ENCODE results near the gene SRPK3. TPM values are rescaled to one million over a fixed set of nuclear protein-coding genes. Genes with fewer than 3 reads are reported as not detected.

Gene SRPK3
- total RNA-seq, 1 experiment from 2014 or later, result not detected

- Histone ChIP-seq H3K27me3 (ENCODE audit: control insufficient read depth, insufficient read depth, low read length) (no peaks in the 10 kb centered on the region), H3K36me3 (replicated peaks; ENCODE audit: control insufficient read depth, insufficient read depth, low read length) (no peaks in the 10 kb centered on the region), H3K4me3 (ENCODE audit: insufficient read depth, low read depth, low read length) (no peak overlapping the region)
- DNase-seq, result peak; percentile 60
Observed at GRCh38 chrX:153772316-153773217, 8.3 kb upstream of the SRPK3 start.

GRCh38 chrX:153773218-153773611 is 7.6 kb upstream of the SRPK3 start:
- peak; percentile 61 for DNase-seq

GRCh38 chrX:153773741-153774575 is 6.9 kb upstream of the SRPK3 start:
- Histone ChIP-seq H3K36me3 (replicated peaks; ENCODE audit: control insufficient read depth, insufficient read depth, low read length) (no peaks in the 10 kb centered on the region), H3K4me3 (ENCODE audit: insufficient read depth, low read depth, low read length) (no peak overlapping the region), H3K27me3 (ENCODE audit: control insufficient read depth, insufficient read depth, low read length) (no peaks in the 10 kb centered on the region)
- DNase-seq, result peak; percentile 64

More at GRCh38 chrX:153773218-153773611, 7.6 kb upstream of the SRPK3 start:
- no peaks in the 10 kb centered on the region for H3K27me3 ChIP-seq (ENCODE audit: control insufficient read depth, insufficient read depth, low read length)
- no peaks in the 10 kb centered on the region for H3K36me3 ChIP-seq (replicated peaks; ENCODE audit: control insufficient read depth, insufficient read depth, low read length)
- no peak overlapping the region for H3K4me3 ChIP-seq (ENCODE audit: insufficient read depth, low read depth, low read length)

- DNase-seq, result peak; percentile 57
- H3K27me3 ChIP-seq (ENCODE audit: control insufficient read depth, insufficient read depth, low read length), result no peaks in the 10 kb centered on the region
- no peak overlapping the region for H3K4me3 ChIP-seq (ENCODE audit: insufficient read depth, low read depth, low read length)
- no peaks in the 10 kb centered on the region for H3K36me3 ChIP-seq (replicated peaks; ENCODE audit: control insufficient read depth, insufficient read depth, low read length)
Observed at GRCh38 chrX:153774576-153775292, 6.1 kb upstream of the SRPK3 start.

- DNase-seq, result peak; percentile 61
- H3K4me3 ChIP-seq (ENCODE audit: insufficient read depth, low read depth, low read length), result no peak overlapping the region
- H3K36me3 ChIP-seq (replicated peaks; ENCODE audit: control insufficient read depth, insufficient read depth, low read length), result no peaks in the 10 kb centered on the region
- no peaks in the 10 kb centered on the region for H3K27me3 ChIP-seq (ENCODE audit: control insufficient read depth, insufficient read depth, low read length)
Observed at GRCh38 chrX:153775293-153776119, 5.3 kb upstream of the SRPK3 start.

- H3K4me3 ChIP-seq (ENCODE audit: insufficient read depth, low read depth, low read length), result no peak overlapping the region
- peak; percentile 59 for DNase-seq
- no peaks in the 10 kb centered on the region for H3K36me3 ChIP-seq (replicated peaks; ENCODE audit: control insufficient read depth, insufficient read depth, low read length)
- no peaks in the 10 kb centered on the region for H3K27me3 ChIP-seq (ENCODE audit: control insufficient read depth, insufficient read depth, low read length)
Observed at GRCh38 chrX:153776120-153776599, 4.7 kb upstream of the SRPK3 start.

GRCh38 chrX:153776611-153777045 is 4.2 kb upstream of the SRPK3 start:
- Histone ChIP-seq H3K27me3 (ENCODE audit: control insufficient read depth, insufficient read depth, low read length) (no peaks in the 10 kb centered on the region), H3K36me3 (replicated peaks; ENCODE audit: control insufficient read depth, insufficient read depth, low read length) (no peaks in the 10 kb centered on the region), H3K4me3 (ENCODE audit: insufficient read depth, low read depth, low read length) (no peak overlapping the region)
- DNase-seq, result peak; percentile 75

- no peak overlapping the region for H3K4me3 ChIP-seq (ENCODE audit: insufficient read depth, low read depth, low read length)
- peak; percentile 62 for DNase-seq
- H3K36me3 ChIP-seq (replicated peaks; ENCODE audit: control insufficient read depth, insufficient read depth, low read length), result no peaks in the 10 kb centered on the region
- H3K27me3 ChIP-seq (ENCODE audit: control insufficient read depth, insufficient read depth, low read length), result no peaks in the 10 kb centered on the region
Observed at GRCh38 chrX:153777261-153778090, 3.4 kb upstream of the SRPK3 start.

- no peaks in the 10 kb centered on the region for H3K36me3 ChIP-seq (replicated peaks; ENCODE audit: control insufficient read depth, insufficient read depth, low read length)
- H3K27me3 ChIP-seq (ENCODE audit: control insufficient read depth, insufficient read depth, low read length), result no peaks in the 10 kb centered on the region
- H3K4me3 ChIP-seq (ENCODE audit: insufficient read depth, low read depth, low read length), result no peak overlapping the region
- peak; percentile 63 for DNase-seq
Observed at GRCh38 chrX:153778181-153778580, 2.7 kb upstream of the SRPK3 start.

- Histone ChIP-seq H3K36me3 (replicated peaks; ENCODE audit: control insufficient read depth, insufficient read depth, low read length) (no peaks in the 10 kb centered on the region), H3K4me3 (ENCODE audit: insufficient read depth, low read depth, low read length) (no peak overlapping the region), H3K27me3 (ENCODE audit: control insufficient read depth, insufficient read depth, low read length) (no peaks in the 10 kb centered on the region)
- no peak for DNase-seq
Observed at GRCh38 chrX:153778684-153779101, 2.1 kb upstream of the SRPK3 start.

- Histone ChIP-seq H3K27me3 (ENCODE audit: control insufficient read depth, insufficient read depth, low read length) (no peaks in the 10 kb centered on the region), H3K4me3 (ENCODE audit: insufficient read depth, low read depth, low read length) (no peak overlapping the region), H3K36me3 (replicated peaks; ENCODE audit: control insufficient read depth, insufficient read depth, low read length) (no peaks in the 10 kb centered on the region)
- DNase-seq, result no peak
Observed at GRCh38 chrX:153779891-153780677, 757 bp upstream of the SRPK3 start.

- H3K27me3 ChIP-seq (ENCODE audit: control insufficient read depth, insufficient read depth, low read length), result no peaks in the 10 kb centered on the region
- no peak for DNase-seq
- H3K36me3 ChIP-seq (replicated peaks; ENCODE audit: control insufficient read depth, insufficient read depth, low read length), result no peaks in the 10 kb centered on the region
Observed at GRCh38 chrX:153781428-153782047, 697 bp downstream of the SRPK3 start.

More at GRCh38 chrX:153781428-153782047, 697 bp downstream of the SRPK3 start:
- H3K4me3 ChIP-seq (ENCODE audit: insufficient read depth, low read depth, low read length), result no peak overlapping the region
